ENCODE data around the gene SLC30A2.

The SLC30A2 gene

DNA sequence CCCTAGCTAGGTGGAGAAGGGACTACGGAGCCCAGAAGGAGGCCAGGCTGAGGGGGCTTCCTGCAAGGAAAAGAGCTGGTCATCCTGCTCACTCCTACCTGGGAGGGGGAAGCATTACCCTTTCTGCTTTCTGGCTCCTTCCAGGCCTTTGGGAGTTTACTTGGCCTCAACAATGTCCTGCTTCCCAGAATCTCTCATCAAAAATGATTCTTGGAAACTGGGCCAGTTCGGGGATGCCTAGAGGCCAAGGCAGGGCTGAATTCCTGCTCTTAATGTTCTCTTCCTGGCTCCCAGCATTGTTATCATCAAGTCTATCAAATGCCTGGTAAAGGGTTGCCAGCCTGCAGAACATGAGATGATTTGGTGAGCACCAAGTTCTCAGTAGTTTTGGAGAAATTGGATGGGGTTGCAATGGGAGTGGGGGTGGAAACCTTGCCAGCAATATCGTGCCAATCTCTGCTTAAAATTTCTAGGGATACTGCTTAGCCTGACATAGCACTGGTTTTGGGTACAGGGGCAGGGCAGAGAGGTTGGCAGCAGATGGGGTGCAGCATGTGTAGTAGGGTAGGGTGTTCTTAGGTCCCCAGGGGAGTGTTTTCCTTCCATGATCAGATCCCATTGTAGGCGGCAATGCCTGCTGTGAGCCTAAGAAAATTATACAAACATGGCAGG, 40.3 kb downstream of the SLC30A2 start:
- TF ChIP-seq, protein P1, sequence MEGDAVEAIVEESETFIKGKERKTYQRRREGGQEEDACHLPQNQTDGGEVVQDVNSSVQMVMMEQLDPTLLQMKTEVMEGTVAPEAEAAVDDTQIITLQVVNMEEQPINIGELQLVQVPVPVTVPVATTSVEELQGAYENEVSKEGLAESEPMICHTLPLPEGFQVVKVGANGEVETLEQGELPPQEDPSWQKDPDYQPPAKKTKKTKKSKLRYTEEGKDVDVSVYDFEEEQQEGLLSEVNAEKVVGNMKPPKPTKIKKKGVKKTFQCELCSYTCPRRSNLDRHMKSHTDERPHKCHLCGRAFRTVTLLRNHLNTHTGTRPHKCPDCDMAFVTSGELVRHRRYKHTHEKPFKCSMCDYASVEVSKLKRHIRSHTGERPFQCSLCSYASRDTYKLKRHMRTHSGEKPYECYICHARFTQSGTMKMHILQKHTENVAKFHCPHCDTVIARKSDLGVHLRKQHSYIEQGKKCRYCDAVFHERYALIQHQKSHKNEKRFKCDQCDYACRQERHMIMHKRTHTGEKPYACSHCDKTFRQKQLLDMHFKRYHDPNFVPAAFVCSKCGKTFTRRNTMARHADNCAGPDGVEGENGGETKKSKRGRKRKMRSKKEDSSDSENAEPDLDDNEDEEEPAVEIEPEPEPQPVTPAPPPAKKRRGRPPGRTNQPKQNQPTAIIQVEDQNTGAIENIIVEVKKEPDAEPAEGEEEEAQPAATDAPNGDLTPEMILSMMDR (IDR thresholded peaks at IDR 0.05; ENCODE audit: low read depth, low read length) = no peak
- DNase-seq (ENCODE audit: low read depth in 2 of 2) = peak in 1 of 2 donors; percentile 36
- no peak overlapping the region for H3K4me3 ChIP-seq (replicated peaks in 1 of 2; ENCODE audit: low read depth in 2 of 2, low read length in 2 of 2)

DNA sequence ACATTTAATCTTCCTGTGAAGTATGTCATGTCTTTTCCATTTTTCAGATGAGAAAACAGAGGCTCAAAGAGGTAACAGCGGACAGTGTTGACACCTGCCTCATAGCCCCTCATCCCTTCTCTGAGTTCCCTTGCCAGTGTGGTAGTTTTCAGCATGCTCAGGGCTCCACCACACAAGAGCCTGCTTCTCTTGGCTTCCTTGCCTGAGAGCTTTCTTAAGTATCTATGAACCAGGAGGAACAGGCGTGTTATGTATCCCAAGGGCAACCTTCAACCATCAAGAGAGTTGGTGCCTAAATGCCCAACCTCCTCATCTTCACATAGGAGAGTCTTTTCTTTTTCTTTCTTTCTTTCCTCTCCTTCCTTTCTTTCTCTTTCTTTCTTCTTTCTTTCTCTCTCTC, 42.2 kb downstream of the SLC30A2 start:
- TF ChIP-seq, protein P1 (IDR thresholded peaks at IDR 0.05; ENCODE audit: low read depth, low read length) = no peak
- no peak for DNase-seq (ENCODE audit: low read depth in 2 of 2)
- H3K4me3 ChIP-seq (replicated peaks in 1 of 2; ENCODE audit: low read depth in 2 of 2, low read length in 2 of 2) = no peak overlapping the region

DNA sequence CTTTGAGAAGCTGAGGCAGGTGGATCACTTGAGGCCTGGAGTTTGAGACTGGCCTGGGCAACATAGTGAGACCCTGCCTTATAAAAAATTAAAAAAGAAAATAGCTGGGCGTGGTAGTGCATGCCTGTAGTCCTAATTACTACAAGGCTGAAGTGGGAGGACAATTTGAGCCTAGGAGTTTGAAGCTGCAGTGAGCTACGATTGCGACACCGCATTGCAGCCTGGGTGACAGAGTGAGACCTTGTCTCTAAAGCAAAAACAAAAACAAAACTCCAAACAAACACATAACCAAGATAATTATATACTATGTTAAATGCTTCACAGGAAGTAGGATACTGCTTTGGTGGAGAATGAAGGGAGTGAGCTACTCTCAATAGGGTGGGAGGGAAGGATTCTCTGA, 42.7 kb downstream of the SLC30A2 start:
- H3K4me3 ChIP-seq (replicated peaks in 1 of 2; ENCODE audit: low read depth in 2 of 2, low read length in 2 of 2) = no peak overlapping the region
- TF ChIP-seq, protein P1 (IDR thresholded peaks at IDR 0.05; ENCODE audit: low read depth, low read length) = no peak
- DNase-seq (ENCODE audit: low read depth in 2 of 2) = no peak

DNA sequence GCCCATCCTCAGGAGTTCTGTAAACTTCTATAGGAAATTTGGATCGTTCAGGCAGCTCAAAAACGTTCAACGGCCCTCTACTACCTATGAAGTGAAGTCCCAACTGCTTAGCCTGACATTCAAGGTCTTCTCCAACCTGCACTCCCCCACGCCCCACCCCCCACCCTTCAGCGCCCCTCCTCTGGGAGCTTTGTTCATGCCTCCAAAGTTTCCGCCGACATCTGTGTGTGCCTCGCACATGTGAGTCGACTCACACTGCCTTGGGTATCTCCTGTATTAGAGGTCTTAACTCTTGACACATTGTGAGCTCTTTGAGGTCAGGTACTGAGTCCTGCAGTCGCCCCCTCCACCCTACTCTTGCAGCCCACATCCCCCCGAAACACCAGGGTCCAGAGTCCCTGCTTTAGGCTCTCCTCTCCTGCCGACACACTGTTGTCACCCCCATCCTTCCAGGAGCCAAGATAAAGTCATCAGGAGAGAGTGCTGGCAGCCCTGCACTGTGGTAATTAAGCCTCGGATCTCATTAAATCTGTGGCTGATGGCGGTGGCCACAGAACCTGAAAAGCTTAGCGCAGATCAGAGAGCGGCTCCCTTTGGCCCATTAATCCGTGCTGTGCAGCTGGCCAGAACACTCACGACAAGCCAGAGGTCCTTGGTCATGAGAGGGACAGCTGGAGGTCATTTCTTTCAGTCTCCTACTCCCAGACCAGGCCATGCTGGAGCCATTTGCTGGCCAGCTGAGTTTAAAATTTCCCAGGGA, 46.7 kb downstream of the SLC30A2 start:
- TF ChIP-seq, protein P1 (IDR thresholded peaks at IDR 0.05; ENCODE audit: low read depth, low read length) = no peak
- H3K4me3 ChIP-seq (replicated peaks in 1 of 2; ENCODE audit: low read depth in 2 of 2, low read length in 2 of 2) = no peak overlapping the region
- no peak for DNase-seq (ENCODE audit: low read depth in 2 of 2)

DNA sequence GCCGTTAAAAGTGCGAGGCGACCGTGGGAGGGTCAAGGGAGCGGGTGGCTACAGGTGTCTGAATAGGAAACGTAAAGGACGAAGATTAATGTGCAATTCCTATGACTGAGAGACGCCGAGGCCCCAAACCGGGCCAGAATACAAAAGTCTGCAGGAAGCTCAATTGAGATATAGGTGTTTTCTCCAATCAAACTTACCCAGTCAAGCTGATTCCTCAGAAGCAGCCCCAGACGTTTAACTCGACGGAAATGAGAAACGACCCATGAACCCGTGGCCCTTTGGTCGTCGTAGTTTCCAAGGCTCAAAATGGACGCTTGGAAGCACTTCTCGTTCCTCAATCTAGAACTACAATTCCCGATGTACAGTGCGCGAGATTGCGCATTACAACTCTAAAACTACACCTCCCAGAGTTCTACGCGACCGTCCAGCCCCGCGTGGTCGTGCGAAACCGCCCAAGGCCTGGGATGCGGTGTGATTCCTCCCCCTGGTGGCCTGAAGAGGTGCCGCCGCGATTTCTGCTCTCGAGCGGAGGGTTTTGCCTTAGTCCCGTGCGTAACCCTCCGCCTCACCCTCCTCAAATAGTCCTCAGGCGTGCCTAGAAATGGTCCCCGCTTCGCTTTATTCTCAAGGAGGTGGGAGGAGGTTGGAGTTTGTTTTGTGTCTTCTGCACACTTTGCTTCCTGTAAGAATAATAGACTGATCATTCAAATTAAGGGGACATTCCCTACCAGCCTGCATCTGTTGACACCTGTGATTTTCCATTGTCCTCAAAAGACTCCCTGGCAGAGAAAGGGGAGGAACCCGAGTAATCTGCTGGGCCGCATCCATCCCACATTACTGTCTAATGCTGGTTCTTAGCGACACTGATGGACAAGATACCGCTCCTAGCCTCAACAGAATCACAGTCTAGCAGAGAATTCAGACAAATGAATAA, 47.8 kb downstream of the SLC30A2 start, which contains the start of gene PAFAH2:
Gene PAFAH2 (minus strand): TSS at position 236 of the 934 bp plus-strand sequence. CDS start 7,247 bp downstream, outside the sequence.
- peak; percentile 100 for DNase-seq (ENCODE audit: low read depth in 2 of 2)
- peak within 1 kb of the TSS; percentile 57 to 70 for H3K4me3 ChIP-seq (replicated peaks in 1 of 2; ENCODE audit: low read depth in 2 of 2, low read length in 2 of 2)
- TF ChIP-seq, protein P1 (IDR thresholded peaks at IDR 0.05; ENCODE audit: low read depth, low read length) = peak; percentile 98
